Fibroblast of the aortic adventitia (primary cell): ENCODE data around the gene ZBTB20. TPM values are rescaled to one million over a fixed set of nuclear protein-coding genes. Genes with fewer than 3 reads are reported as not detected.

ENCODE experiments used
- DNase-seq: peaks from one replicate; pipeline ENCODE4 v3.0.0-alpha.2; 2010; ENCODE audit warnings: low read depth
- H3K4me3 ChIP-seq: 2 replicates; pipeline ENCODE4 v1.5.1; 2011; ENCODE audit warnings: low read depth, mild to moderate bottlenecking, control low read depth, low read length, moderate library complexity
- total RNA-seq: library from RNA; depleted of rRNA; stranded (reverse); fragments of >200 nt; gene quantifications from 2 replicates; pipeline ENCODE4 v1.2.3, GENCODE V29; 2012; ENCODE audit warnings: low replicate concordance
- TF ChIP-seq, protein P1 (sequence below): IDR thresholded peaks from 2 replicates; pipeline ENCODE4 v1.5.1; 2011; ENCODE audit warnings: mild to moderate bottlenecking, low read length, control low read depth, inconsistent platforms; ENCODE audit not compliant: insufficient read depth

ZBTB20 gene
- total RNA-seq, 1 donor: 47.2 TPM

GRCh38 chr3:114800272-114801031 is 346.6 kb downstream of the ZBTB20 start:
- H3K4me3 ChIP-seq: no peak overlapping the region
- DNase-seq: no peak
- TF ChIP-seq, protein P1, sequence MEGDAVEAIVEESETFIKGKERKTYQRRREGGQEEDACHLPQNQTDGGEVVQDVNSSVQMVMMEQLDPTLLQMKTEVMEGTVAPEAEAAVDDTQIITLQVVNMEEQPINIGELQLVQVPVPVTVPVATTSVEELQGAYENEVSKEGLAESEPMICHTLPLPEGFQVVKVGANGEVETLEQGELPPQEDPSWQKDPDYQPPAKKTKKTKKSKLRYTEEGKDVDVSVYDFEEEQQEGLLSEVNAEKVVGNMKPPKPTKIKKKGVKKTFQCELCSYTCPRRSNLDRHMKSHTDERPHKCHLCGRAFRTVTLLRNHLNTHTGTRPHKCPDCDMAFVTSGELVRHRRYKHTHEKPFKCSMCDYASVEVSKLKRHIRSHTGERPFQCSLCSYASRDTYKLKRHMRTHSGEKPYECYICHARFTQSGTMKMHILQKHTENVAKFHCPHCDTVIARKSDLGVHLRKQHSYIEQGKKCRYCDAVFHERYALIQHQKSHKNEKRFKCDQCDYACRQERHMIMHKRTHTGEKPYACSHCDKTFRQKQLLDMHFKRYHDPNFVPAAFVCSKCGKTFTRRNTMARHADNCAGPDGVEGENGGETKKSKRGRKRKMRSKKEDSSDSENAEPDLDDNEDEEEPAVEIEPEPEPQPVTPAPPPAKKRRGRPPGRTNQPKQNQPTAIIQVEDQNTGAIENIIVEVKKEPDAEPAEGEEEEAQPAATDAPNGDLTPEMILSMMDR: no peak

DNA sequence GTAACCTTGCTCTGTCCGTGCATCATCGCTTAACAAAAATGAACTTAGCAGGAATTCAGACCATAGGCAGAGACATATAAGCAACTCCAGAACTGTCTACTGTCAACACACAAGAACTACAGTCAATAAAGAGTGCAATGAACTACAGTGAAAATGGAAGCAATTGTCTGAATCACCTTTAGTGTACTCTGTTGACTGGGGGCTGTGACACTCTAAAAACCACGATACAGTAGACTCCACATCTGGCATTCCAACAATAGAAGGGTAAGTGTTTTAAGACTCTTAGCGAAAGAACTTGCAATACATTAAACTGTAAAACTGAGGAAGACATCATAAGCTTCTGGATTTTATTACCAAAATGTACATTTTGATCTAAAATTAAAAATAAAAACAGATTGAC is 347.3 kb downstream of the ZBTB20 start:
- DNase-seq: no peak

GRCh38 chr3:114796796-114797195 is 350.3 kb downstream of the ZBTB20 start:
- H3K4me3 ChIP-seq: no peak overlapping the region
- TF ChIP-seq, protein P1: no peak
- DNase-seq: no peak

More for the DNA sequence above, 347.3 kb downstream of the ZBTB20 start:
- TF ChIP-seq, protein P1: no peak
- no peak overlapping the region for H3K4me3 ChIP-seq

GRCh38 chr3:114794894-114795630 is 352.0 kb downstream of the ZBTB20 start:
- TF ChIP-seq, protein P1: no peak
- no peak for DNase-seq
- no peak overlapping the region for H3K4me3 ChIP-seq

DNA sequence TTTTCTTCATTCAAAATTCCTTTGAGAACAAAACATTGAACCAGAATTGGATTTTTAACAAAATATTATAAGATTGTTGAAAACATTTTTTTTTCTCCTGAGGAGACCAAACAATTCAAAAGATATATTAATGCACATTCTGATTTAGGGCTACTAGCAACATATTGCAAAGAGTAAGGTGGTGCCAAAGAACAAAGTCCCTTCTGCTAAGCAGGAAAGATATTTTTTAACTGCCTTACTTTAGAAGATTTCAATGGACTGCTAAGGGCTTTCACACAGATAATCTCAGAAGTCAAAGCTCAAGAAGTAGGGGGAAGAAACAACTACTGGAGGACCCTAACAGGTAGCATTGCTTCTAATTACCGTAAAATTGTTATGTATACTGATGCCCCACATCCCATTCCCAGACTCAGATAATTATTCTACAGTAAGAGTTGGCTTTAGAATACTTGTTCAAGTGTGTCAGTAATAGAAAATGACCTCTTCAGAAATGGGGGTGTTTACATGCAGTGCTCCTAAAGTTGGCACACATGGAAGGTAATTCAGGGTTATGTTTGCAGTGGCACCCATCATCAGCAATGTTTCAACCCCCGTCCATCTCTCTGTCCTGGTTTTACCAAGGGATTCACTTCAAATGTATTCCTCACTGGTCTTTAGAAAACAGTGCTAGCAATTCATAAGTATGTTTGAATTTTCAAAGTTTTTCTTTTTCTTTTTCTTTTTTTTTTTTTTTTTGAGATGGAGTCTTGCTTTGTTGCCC is 354.7 kb downstream of the ZBTB20 start:
- TF ChIP-seq, protein P1: no peak
- DNase-seq: no peak

GRCh38 chr3:114790752-114791151 is 356.3 kb downstream of the ZBTB20 start:
- no peak for DNase-seq
- TF ChIP-seq, protein P1: no peak
- H3K4me3 ChIP-seq: no peak overlapping the region

More for the DNA sequence above, 354.7 kb downstream of the ZBTB20 start:
- no peak overlapping the region for H3K4me3 ChIP-seq
